CD4-positive, alpha-beta T cell treated with Interleukin-15 for 4 hours (primary cell): ENCODE data around the gene AMD1.
"Not testable (repeated sequence)": the region's sequence is repeated elsewhere in the genome, so short reads cannot be mapped to it uniquely, and the experiment has no call there.

Experiments used
- DNase-seq: peaks from one replicate; pipeline ENCODE4 v3.0.0-alpha.2; 2020; ENCODE audit warnings: low spot score

Gene AMD1

GRCh38 chr6:110873981-110874879 lies at the start of gene AMD1:
AMD1 (plus strand) TSS chr6:110874785; CDS start chr6:110875106, 321 bp downstream.
- peak; percentile 96 for DNase-seq

- no peak for DNase-seq
These were observed 48.1 kb upstream of the AMD1 start for GRCh38 chr6:110826236-110827129.

DNA sequence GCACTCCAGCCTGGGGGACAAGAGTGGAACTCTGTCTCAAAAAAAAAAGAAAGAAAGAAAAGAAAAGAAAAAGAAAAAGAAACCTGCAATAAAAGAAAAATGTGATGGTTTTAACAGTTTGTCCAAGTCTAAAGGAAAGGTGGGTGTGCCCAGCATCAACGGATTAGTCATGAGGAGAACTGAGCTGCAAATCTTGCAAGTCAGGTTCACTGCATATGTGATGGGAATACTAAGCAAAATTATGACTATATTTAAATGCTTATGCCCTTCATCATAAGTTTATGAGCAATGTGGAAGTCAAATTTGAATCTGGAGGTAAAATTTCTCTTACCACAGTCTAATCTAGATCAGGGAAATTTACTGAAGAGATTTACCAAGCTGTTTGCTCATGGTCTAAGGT lies 46.2 kb upstream of the AMD1 start:
- no peak for DNase-seq

DNA sequence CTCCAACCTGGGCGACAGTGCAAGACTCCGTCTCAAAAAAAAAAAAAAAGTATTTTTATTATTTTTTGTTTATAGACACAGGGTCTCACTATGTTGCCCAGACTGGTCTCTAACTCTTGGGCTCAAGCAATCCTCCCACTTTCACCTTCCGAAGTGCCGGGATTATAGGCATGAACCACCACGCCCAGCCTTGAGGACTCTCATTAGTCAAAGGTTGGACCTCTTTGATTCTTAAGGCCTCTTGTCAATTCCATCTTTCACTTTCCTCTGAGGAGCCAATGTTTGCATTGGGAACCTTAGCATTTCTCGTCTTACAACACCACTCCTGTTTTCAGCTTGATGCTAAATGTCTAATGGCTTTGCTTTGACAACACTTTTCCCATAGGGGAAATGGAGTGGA lies 43.2 kb upstream of the AMD1 start:
- no peak for DNase-seq

GRCh38 chr6:110833831-110834230 lies 40.8 kb upstream of the AMD1 start:
- no peak for DNase-seq

- not testable (repeated sequence) for DNase-seq
These were observed 38.8 kb upstream of the AMD1 start for GRCh38 chr6:110835751-110836150.

DNA sequence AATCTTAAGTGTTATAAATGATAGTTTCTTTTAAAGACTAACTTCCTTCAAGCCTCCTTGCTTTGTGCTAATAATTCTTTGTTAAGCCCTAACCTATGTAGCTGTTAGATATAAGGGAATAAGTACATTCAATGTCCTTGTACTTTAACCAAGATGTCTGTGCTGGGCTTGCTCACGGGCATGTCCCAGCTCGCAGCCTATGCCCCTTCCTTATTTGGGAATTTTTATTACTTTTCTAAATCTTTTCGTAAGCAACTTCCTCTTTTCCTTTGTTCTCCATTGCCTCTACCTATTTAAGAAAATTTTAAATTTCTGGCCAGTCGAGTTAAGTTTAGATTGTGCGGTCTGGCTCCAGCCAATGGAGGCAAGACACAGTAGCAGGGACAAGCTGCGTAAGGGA lies 33.3 kb upstream of the AMD1 start:
- no peak for DNase-seq

GRCh38 chr6:110849781-110850180 lies 24.8 kb upstream of the AMD1 start:
- DNase-seq, result no peak

GRCh38 chr6:110852773-110853172 lies 21.8 kb upstream of the AMD1 start:
- no peak for DNase-seq

GRCh38 chr6:110853754-110854477 lies 20.7 kb upstream of the AMD1 start:
- DNase-seq, result no peak

DNA sequence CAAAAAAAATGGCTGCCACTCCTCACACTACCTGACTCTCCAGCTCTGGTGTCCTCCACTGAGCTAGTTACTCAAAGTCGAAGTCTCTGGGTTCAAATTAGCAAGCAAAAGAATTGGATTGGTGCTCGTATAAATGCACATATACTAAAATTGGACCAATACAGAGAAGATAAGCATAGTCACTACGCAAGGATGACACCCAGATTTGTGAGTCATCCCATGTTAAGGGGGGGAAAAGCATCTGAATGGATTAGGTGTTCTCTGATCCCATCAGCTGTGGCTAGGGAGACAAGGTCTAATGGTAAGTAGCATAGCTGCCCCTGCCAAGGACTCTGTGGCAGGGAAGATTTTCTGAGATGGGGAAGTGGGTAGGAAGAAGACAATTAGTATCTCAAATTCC lies 18.3 kb upstream of the AMD1 start:
- DNase-seq, result no peak

GRCh38 chr6:110858016-110858415 lies 16.6 kb upstream of the AMD1 start:
- no peak for DNase-seq

DNA sequence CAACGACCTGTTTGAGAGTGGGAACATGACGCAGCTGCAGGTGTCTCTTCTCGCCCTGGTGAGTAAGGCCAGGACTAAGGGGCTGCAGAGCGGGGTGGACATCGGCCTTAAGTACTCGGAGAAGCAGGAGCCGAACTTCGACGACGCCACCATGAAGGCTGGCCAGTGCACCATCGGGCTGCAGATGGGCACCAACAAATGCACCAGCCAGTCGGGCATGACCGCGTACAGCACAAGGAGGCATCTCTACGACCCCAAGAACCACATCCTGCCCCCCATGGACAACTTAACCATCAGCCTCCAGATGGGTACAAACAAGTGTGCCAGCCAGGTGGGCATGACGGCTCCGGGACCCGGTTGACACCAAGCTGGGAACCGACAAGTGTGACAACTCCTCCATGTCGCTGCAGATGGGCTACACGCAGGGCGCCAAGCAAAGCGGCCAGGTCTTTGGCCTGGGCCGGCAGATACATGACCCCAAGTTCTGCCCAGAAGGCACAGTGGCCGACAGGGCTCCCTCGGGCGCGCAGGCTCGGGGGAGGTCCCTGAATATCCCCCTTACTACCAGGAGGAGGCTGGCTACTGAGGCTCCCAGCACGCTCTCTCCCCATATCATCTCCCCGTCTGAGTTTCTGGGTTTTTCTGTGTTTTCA lies 15.9 kb upstream of the AMD1 start:
- no peak for DNase-seq

- no peak for DNase-seq
These were observed 15.2 kb upstream of the AMD1 start for GRCh38 chr6:110859335-110859792.

DNA sequence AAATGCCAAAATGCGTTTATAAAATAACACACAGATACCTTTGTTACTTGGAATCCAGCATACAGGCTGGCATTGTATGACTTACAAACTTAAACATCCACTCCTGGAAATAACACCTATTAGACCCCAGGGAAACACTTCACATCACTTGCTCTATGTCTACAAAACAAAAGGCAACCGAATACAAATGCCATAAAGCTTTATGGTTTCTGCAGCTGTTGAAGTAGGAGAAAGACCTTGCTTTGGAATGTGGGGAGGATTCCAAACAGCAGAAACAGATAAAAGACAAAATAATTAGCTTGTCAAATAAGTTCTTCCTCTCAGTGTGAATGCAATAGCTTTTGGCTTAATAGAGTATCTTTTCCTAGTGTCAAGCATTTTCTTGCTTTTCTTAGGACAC lies 9.8 kb upstream of the AMD1 start:
- DNase-seq, result no peak

DNA sequence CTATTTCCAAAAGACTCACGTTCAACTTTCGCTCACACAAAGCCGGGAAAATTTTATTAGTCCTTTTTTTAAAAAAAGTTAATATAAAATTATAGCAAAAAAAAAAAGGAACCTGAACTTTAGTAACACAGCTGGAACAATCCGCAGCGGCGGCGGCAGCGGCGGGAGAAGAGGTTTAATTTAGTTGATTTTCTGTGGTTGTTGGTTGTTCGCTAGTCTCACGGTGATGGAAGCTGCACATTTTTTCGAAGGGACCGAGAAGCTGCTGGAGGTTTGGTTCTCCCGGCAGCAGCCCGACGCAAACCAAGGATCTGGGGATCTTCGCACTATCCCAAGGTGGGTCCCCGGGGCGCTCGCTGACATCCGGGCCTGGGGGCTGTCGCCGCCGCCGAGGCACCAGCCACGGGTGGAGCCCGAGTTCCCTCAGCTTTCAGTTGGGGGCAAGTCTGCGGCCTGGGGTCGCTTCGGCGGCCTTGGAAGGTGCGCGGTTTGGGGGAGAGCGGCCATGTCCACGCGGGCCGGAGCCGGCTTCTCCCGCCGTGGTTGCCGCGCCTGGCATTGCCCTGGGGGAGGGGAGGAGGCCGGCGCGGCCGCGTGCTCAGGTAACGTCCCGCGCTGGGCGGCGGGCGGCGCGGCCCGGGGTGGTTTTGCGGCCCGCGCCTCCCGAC lies 429 bp downstream of the AMD1 start:
- DNase-seq, result no peak

DNA sequence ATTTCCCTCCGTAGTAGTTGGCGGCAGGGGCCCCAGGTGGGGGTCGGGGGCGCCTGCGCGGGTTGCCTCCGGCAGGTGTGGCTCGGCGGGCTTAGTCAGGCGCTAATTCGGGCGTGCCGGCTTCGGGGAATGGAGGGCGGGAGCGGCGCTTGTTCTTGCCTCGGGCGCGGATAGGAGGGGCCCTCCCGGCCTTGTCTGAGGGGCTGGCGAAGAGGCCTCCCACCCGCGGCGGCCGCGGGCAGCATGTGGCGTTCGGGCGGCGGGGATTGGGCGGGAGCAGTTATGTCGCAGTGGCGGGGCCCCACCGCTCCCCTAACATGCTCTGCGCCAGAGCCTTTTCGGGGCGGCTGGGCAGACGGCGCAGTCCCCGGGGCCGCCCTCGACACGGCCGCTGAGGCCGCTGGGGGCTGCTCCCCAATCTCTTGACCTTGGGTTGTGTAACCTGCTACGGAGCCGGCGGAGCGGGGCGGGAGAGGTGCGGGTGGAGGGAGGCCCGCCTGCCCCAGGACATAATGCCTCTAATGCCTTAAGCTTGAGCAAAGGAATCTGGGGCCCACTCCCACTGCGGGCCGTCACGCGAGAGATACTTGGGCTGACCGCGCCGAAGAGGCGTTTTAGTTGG lies 1.1 kb downstream of the AMD1 start:
- DNase-seq, result peak; percentile 75

- DNase-seq, result peak; percentile 52
These were observed 1.7 kb downstream of the AMD1 start for GRCh38 chr6:110876170-110876773.

GRCh38 chr6:110876806-110877564 lies 2.4 kb downstream of the AMD1 start:
- no peak for DNase-seq
